Nephron progenitor cell (in vitro differentiated cells): ENCODE data around the gene ATP13A2.
A peak's percentile ranks its signal among the peaks of the same experiment; 100 is the strongest.

ENCODE experiments used
- DNase-seq: peaks from one replicate; pipeline ENCODE4 v3.0.0; 2021
- H3K27ac Mint-ChIP-seq: 2 replicates; pipeline ENCODE4 v1.8.0; 2021; ENCODE audit warnings: mild to moderate bottlenecking, moderate library complexity, mixed read lengths
- H3K27me3 Mint-ChIP-seq: 2 replicates; pipeline ENCODE4 v1.8.0; 2021; ENCODE audit warnings: mild to moderate bottlenecking, low read depth, mixed read lengths; ENCODE audit not compliant: poor library complexity
- H3K36me3 Mint-ChIP-seq: 2 replicates; pipeline ENCODE4 v1.8.0; 2021; ENCODE audit warnings: low read depth, mixed read lengths
- H3K4me1 Mint-ChIP-seq: 2 replicates; pipeline ENCODE4 v1.8.0; 2021; ENCODE audit warnings: mixed read lengths
- H3K4me3 Mint-ChIP-seq: 2 replicates; pipeline ENCODE4 v1.8.0; 2021; ENCODE audit warnings: mild to moderate bottlenecking, moderate library complexity, mixed read lengths
- H3K9me3 Mint-ChIP-seq: 2 replicates; pipeline ENCODE4 v1.8.0; 2021; ENCODE audit warnings: mild to moderate bottlenecking, moderate library complexity, mixed read lengths
- TF ChIP-seq, protein P1 (sequence below): fragments of 200-600 bp; sonication (generic); IDR thresholded peaks from 2 replicates; pipeline ENCODE4 v1.5.0; 2021; ENCODE audit warnings: antibody characterized with exemption

The ATP13A2 gene

GRCh38 chr1:17012775-17013490 is 1.2 kb upstream of the ATP13A2 start:
- DNase-seq, result no peak
- TF ChIP-seq, protein P1, sequence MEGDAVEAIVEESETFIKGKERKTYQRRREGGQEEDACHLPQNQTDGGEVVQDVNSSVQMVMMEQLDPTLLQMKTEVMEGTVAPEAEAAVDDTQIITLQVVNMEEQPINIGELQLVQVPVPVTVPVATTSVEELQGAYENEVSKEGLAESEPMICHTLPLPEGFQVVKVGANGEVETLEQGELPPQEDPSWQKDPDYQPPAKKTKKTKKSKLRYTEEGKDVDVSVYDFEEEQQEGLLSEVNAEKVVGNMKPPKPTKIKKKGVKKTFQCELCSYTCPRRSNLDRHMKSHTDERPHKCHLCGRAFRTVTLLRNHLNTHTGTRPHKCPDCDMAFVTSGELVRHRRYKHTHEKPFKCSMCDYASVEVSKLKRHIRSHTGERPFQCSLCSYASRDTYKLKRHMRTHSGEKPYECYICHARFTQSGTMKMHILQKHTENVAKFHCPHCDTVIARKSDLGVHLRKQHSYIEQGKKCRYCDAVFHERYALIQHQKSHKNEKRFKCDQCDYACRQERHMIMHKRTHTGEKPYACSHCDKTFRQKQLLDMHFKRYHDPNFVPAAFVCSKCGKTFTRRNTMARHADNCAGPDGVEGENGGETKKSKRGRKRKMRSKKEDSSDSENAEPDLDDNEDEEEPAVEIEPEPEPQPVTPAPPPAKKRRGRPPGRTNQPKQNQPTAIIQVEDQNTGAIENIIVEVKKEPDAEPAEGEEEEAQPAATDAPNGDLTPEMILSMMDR, result no peak
- H3K4me3 Mint-ChIP-seq, result peak overlapping the region; percentile 84
- H3K27me3 Mint-ChIP-seq, result peaks cover 10% of the 10 kb centered on the region
- no peaks in the 10 kb centered on the region for H3K9me3 Mint-ChIP-seq
- H3K36me3 Mint-ChIP-seq, result peaks cover 11% of the 10 kb centered on the region
- H3K27ac Mint-ChIP-seq, result no peak overlapping the region
- H3K4me1 Mint-ChIP-seq, result peaks cover 47% of the 10 kb centered on the region

GRCh38 chr1:17011092-17011438 is 663 bp downstream of the ATP13A2 start:
- Mint-ChIP-seq H3K36me3 (no peaks in the 10 kb centered on the region), H3K9me3 (no peaks in the 10 kb centered on the region), H3K4me3 (peak overlapping the region; percentile 83), H3K4me1 (peaks cover 41% of the 10 kb centered on the region), H3K27ac (no peak overlapping the region), H3K27me3 (peaks cover 10% of the 10 kb centered on the region)
- TF ChIP-seq, protein P1, result no peak
- DNase-seq, result no peak

GRCh38 chr1:17009706-17010105 is 2.0 kb downstream of the ATP13A2 start:
- TF ChIP-seq, protein P1, result no peak
- H3K9me3 Mint-ChIP-seq, result no peaks in the 10 kb centered on the region
- H3K4me3 Mint-ChIP-seq, result no peak overlapping the region
- no peak for DNase-seq
- H3K27ac Mint-ChIP-seq, result no peak overlapping the region
- H3K4me1 Mint-ChIP-seq, result peaks cover 37% of the 10 kb centered on the region
- H3K27me3 Mint-ChIP-seq, result peaks cover 10% of the 10 kb centered on the region
- H3K36me3 Mint-ChIP-seq, result no peaks in the 10 kb centered on the region

DNA sequence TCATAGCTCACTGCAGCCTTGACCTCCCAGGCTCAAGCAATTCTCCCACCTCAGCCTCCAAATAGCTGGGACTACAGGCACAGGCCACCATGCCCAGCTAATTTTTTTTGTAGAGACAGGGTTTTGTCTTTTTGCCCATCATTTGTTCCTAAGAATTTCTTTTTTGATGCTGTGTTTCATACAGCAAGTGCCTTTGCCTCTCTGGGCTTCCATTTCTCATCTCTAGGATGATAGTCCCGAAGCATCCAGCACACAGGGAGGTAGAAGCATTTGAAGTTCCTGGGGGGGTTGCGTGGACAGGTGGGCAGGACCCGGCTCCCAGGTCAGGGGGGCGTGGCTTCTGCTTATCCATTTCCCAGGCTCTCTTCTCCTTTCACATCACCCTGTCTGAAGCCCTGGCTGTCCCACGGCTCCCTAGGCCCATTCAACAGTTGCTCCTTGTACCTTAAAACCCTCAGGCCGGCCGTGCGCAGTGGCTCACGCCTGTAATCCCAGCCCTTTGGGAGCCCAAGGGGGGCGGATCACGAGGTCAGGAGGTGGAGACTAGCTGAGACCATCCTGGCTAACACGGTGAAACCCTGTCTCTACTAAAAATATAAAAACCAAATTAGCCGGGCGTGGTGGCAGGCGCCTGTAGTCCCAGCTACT is 3.4 kb downstream of the ATP13A2 start:
- DNase-seq, result no peak
- Mint-ChIP-seq H3K4me3 (no peak overlapping the region), H3K4me1 (peaks cover 28% of the 10 kb centered on the region), H3K27me3 (peaks cover 9% of the 10 kb centered on the region), H3K9me3 (no peaks in the 10 kb centered on the region), H3K27ac (no peak overlapping the region), H3K36me3 (no peaks in the 10 kb centered on the region)
- TF ChIP-seq, protein P1, result no peak

DNA sequence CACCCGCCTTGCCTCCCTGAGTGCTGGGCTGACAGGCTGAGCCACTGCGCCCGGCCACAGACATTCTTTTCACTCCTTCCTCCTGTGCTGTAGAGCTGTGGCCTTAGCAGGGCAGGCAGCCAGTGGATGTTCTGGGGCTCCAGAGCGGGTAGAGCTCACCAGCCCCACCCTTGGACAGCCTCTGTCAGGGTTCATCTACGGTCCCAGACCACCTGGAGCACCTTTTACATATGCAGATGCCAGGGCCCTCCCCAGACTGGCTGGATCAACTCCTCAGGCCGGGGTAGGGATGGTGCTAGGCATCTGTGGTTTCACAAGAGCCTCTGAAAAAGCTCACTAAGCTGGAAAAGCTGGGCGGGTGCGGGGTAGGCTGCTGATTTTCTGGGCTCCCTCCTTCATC is 4.6 kb downstream of the ATP13A2 start:
- H3K9me3 Mint-ChIP-seq, result no peaks in the 10 kb centered on the region
- no peak overlapping the region for H3K27ac Mint-ChIP-seq
- peaks cover 16% of the 10 kb centered on the region for H3K4me1 Mint-ChIP-seq
- H3K27me3 Mint-ChIP-seq, result no peaks in the 10 kb centered on the region
- TF ChIP-seq, protein P1, result no peak
- no peak for DNase-seq
- H3K36me3 Mint-ChIP-seq, result no peaks in the 10 kb centered on the region
- H3K4me3 Mint-ChIP-seq, result no peak overlapping the region

- peaks cover 6% of the 10 kb centered on the region for H3K4me1 Mint-ChIP-seq
- DNase-seq, result no peak
- H3K27me3 Mint-ChIP-seq, result no peaks in the 10 kb centered on the region
- no peaks in the 10 kb centered on the region for H3K36me3 Mint-ChIP-seq
- TF ChIP-seq, protein P1, result no peak
- H3K27ac Mint-ChIP-seq, result no peak overlapping the region
- no peak overlapping the region for H3K4me3 Mint-ChIP-seq
- no peaks in the 10 kb centered on the region for H3K9me3 Mint-ChIP-seq
Measured at GRCh38 chr1:17005365-17005740, 6.4 kb downstream of the ATP13A2 start.
